Chondrocyte (in vitro differentiated cells): ENCODE data around the gene CDC20B. TPM values are rescaled to one million over a fixed set of nuclear protein-coding genes. Genes with fewer than 3 reads are reported as not detected.

Source experiments
- DNase-seq: peaks from one replicate; pipeline ENCODE4 v3.0.0; 2021; ENCODE audit warnings: mixed read lengths, low spot score
- H3K27ac Mint-ChIP-seq: one replicate; pipeline ENCODE4 v1.8.0; 2021; ENCODE audit warnings: mild to moderate bottlenecking, moderate library complexity, mixed read lengths; ENCODE audit not compliant: unreplicated experiment
- H3K27me3 Mint-ChIP-seq: 2 replicates; pipeline ENCODE4 v1.8.0; 2021; ENCODE audit warnings: low read depth, mixed read lengths
- H3K36me3 Mint-ChIP-seq: 2 replicates; pipeline ENCODE4 v1.8.0; 2021; ENCODE audit warnings: low read depth, mixed read lengths
- H3K4me1 Mint-ChIP-seq: 2 replicates; pipeline ENCODE4 v1.8.0; 2021; ENCODE audit warnings: low read depth, mild to moderate bottlenecking, mixed read lengths
- H3K4me3 Mint-ChIP-seq: one replicate; pipeline ENCODE4 v1.8.0; 2021; ENCODE audit warnings: mild to moderate bottlenecking, moderate library complexity, mixed read lengths; ENCODE audit not compliant: unreplicated experiment
- H3K9me3 Mint-ChIP-seq: 2 replicates; pipeline ENCODE4 v1.8.0; 2021; ENCODE audit warnings: low read depth, mixed read lengths
- CTCF ChIP-seq: fragments of 200-600 bp; sonication (generic); IDR thresholded peaks from 2 replicates; pipeline ENCODE4 v1.5.0; 2021; ENCODE audit warnings: antibody characterized with exemption, mild to moderate bottlenecking, moderate library complexity
- total RNA-seq: library from RNA; stranded (reverse); gene quantifications from 3 replicates; pipeline ENCODE4 v1.2.1, GENCODE V29; 2021

Gene CDC20B
- total RNA-seq, 1 donor from 2014 or later, result not detected

GRCh38 chr5:55218967-55219366, 46.0 kb upstream of the CDC20B start:
- H3K9me3 Mint-ChIP-seq, result no peaks in the 10 kb centered on the region
- peaks cover 5% of the 10 kb centered on the region for H3K36me3 Mint-ChIP-seq
- no peak overlapping the region for H3K4me3 Mint-ChIP-seq
- H3K4me1 Mint-ChIP-seq, result peaks cover 19% of the 10 kb centered on the region
- peaks cover 68% of the 10 kb centered on the region for H3K27me3 Mint-ChIP-seq
- no peak for TF ChIP-seq CTCF
- DNase-seq, result no peak
- H3K27ac Mint-ChIP-seq, result no peak overlapping the region

- DNase-seq, result no peak
- H3K9me3 Mint-ChIP-seq, result no peaks in the 10 kb centered on the region
- H3K27me3 Mint-ChIP-seq, result peaks cover 47% of the 10 kb centered on the region
- no peak overlapping the region for H3K4me3 Mint-ChIP-seq
- TF ChIP-seq CTCF, result no peak
- no peaks in the 10 kb centered on the region for H3K36me3 Mint-ChIP-seq
- no peak overlapping the region for H3K27ac Mint-ChIP-seq
- no peaks in the 10 kb centered on the region for H3K4me1 Mint-ChIP-seq
These were observed 38.4 kb upstream of the CDC20B start for GRCh38 chr5:55211184-55211874.

DNA sequence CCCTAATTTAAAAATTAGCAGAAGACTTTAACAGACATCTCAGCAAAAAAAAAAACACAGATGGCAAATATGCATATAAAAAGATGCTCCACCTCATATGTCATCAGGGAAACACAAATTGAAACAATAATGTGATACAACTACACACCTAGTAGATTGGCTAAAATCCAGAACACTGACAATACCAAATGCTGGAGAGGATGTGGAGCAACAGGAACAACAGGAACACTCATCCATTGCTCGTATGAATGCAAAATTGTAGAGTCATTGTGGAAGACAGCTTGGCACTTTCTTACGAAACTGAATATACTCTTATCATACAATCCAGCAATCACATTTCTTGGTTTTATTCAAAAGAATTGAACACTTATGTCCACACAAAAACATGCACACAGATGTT, 32.0 kb upstream of the CDC20B start:
- Mint-ChIP-seq H3K36me3 (no peaks in the 10 kb centered on the region), H3K4me1 (no peaks in the 10 kb centered on the region), H3K27ac (no peak overlapping the region), H3K9me3 (peaks cover 2% of the 10 kb centered on the region), H3K4me3 (no peak overlapping the region), H3K27me3 (peaks cover 69% of the 10 kb centered on the region)
- TF ChIP-seq CTCF, result no peak
- DNase-seq, result no peak

DNA sequence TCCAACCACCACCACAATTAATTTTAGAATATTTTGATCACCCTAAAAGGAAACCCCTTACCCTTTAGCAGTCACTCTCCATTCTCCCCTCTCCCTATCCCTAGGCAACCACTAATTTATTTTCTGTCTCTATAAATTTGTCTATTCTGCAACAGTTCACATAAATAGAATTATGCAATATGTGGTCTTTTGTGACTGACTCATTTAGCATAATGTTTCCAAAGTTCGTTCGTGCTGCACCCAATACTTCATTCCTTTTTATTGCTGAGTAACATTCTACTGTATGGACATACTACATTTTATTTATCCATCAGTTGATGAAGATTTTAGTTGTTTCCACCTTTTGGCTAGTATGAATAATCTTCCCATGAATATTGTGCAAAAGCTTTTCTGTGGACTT, 18.2 kb upstream of the CDC20B start:
- Mint-ChIP-seq H3K27me3 (peaks cover 69% of the 10 kb centered on the region), H3K27ac (no peak overlapping the region), H3K9me3 (no peaks in the 10 kb centered on the region), H3K36me3 (peaks cover 1% of the 10 kb centered on the region), H3K4me1 (no peaks in the 10 kb centered on the region), H3K4me3 (no peak overlapping the region)
- DNase-seq, result no peak
- no peak for TF ChIP-seq CTCF

GRCh38 chr5:55188656-55189540, 15.9 kb upstream of the CDC20B start:
- TF ChIP-seq CTCF, result no peak
- peaks cover 7% of the 10 kb centered on the region for H3K36me3 Mint-ChIP-seq

More at GRCh38 chr5:55188656-55189540, 15.9 kb upstream of the CDC20B start:
- Mint-ChIP-seq H3K4me3 (no peak overlapping the region), H3K27me3 (peaks cover 73% of the 10 kb centered on the region), H3K4me1 (no peaks in the 10 kb centered on the region), H3K9me3 (peaks cover 2% of the 10 kb centered on the region), H3K27ac (no peak overlapping the region)
- no peak for DNase-seq
